ENCODE data around the gene SLCO3A1.

- TF ChIP-seq CTCF (IDR thresholded peaks at IDR 0.05): no peak
- no peak for TF ChIP-seq POLR2A (IDR thresholded peaks at IDR 0.05)
Observed at GRCh38 chr15:92059036-92059970, 205.8 kb downstream of the SLCO3A1 start.
